HEK293 (cell line): ENCODE results near the gene C19orf53.

Source experiments
- ELK4 ChIP-seq: IDR thresholded peaks from 2 replicates; pipeline ENCODE4 v1.6.1; 2011; ENCODE audit warnings: mild to moderate bottlenecking, low read depth, low read length, borderline replicate concordance
- GLI4 ChIP-seq: fragments of 450-650 bp; formaldehyde crosslinking; IDR thresholded peaks from 2 replicates; pipeline ENCODE4 v1.5.1; 2016; ENCODE audit warnings: missing biosample characterization, missing genetic modification characterization
- GLIS1 ChIP-seq: fragments of 450-650 bp; formaldehyde crosslinking; IDR thresholded peaks from 2 replicates; pipeline ENCODE4 v1.5.1; 2016; ENCODE audit warnings: missing biosample characterization, missing genetic modification characterization
- MEIS1 ChIP-seq: sonication (generic); formaldehyde crosslinking; IDR thresholded peaks from 2 replicates; pipeline ENCODE4 v1.8.1; 2022; ENCODE audit warnings: missing genetic modification reagents, mild to moderate bottlenecking, borderline replicate concordance
- PATZ1 ChIP-seq: fragments of 450-650 bp; formaldehyde crosslinking; IDR thresholded peaks from 2 replicates; pipeline ENCODE4 v1.5.1; 2016; ENCODE audit warnings: missing biosample characterization, missing genetic modification characterization
- REST ChIP-seq: fragments of 450-650 bp; formaldehyde crosslinking; IDR thresholded peaks from 2 replicates; pipeline ENCODE4 v1.5.1; 2016; ENCODE audit warnings: missing biosample characterization, missing genetic modification characterization
- ZBTB10 ChIP-seq: fragments of 450-650 bp; formaldehyde crosslinking; IDR thresholded peaks from 2 replicates; pipeline ENCODE4 v1.5.1; 2016; ENCODE audit warnings: missing biosample characterization, missing genetic modification characterization
- ZBTB48 ChIP-seq: fragments of 450-650 bp; formaldehyde crosslinking; IDR thresholded peaks from 2 replicates; pipeline ENCODE4 v1.5.1; 2016; ENCODE audit warnings: missing biosample characterization, missing genetic modification characterization
- ZFP41 ChIP-seq: fragments of 450-650 bp; formaldehyde crosslinking; IDR thresholded peaks from 2 replicates; pipeline ENCODE4 v1.5.1; 2016; ENCODE audit warnings: missing biosample characterization, missing genetic modification characterization, borderline replicate concordance
- ZFP69B ChIP-seq: fragments of 450-650 bp; formaldehyde crosslinking; IDR thresholded peaks from 2 replicates; pipeline ENCODE4 v1.5.1; 2016; ENCODE audit warnings: missing biosample characterization, missing genetic modification characterization
- ZNF114 ChIP-seq: fragments of 450-650 bp; formaldehyde crosslinking; IDR thresholded peaks from 2 replicates; pipeline ENCODE4 v1.5.0; 2017; ENCODE audit warnings: missing biosample characterization, missing genetic modification characterization
- ZNF132 ChIP-seq: fragments of 450-650 bp; formaldehyde crosslinking; IDR thresholded peaks from 2 replicates; pipeline ENCODE4 v1.5.1; 2017; ENCODE audit warnings: missing biosample characterization, missing genetic modification characterization, borderline replicate concordance
- ZNF157 ChIP-seq: fragments of 450-650 bp; formaldehyde crosslinking; IDR thresholded peaks from 2 replicates; pipeline ENCODE4 v1.5.1; 2016; ENCODE audit warnings: missing biosample characterization, missing genetic modification characterization
- ZNF184 ChIP-seq: fragments of 450-650 bp; IDR thresholded peaks from 2 replicates; pipeline ENCODE4 v1.5.1; 2018; ENCODE audit warnings: missing biosample characterization, mild to moderate bottlenecking, missing genetic modification characterization
- ZNF202 ChIP-seq: fragments of 450-650 bp; formaldehyde crosslinking; IDR thresholded peaks from 2 replicates; pipeline ENCODE4 v1.5.1; 2016; ENCODE audit warnings: missing biosample characterization, missing genetic modification characterization, borderline replicate concordance
- ZNF391 ChIP-seq: fragments of 450-650 bp; formaldehyde crosslinking; IDR thresholded peaks from 2 replicates; pipeline ENCODE4 v1.5.1; 2016; ENCODE audit warnings: low read depth, missing biosample characterization, missing genetic modification characterization, borderline replicate concordance
- ZNF48 ChIP-seq: fragments of 450-650 bp; formaldehyde crosslinking; IDR thresholded peaks from 2 replicates; pipeline ENCODE4 v1.5.1; 2016; ENCODE audit warnings: missing biosample characterization, missing genetic modification characterization
- ZNF529 ChIP-seq: fragments of 450-650 bp; formaldehyde crosslinking; IDR thresholded peaks from 2 replicates; pipeline ENCODE4 v1.5.1; 2017; ENCODE audit warnings: missing genetic modification characterization, missing biosample characterization; ENCODE audit not compliant: insufficient replicate concordance
- ZNF544 ChIP-seq: fragments of 450-650 bp; formaldehyde crosslinking; IDR thresholded peaks from 2 replicates; pipeline ENCODE4 v1.5.0; 2017; ENCODE audit warnings: missing biosample characterization, missing genetic modification characterization
- ZNF558 ChIP-seq: fragments of 450-650 bp; formaldehyde crosslinking; IDR thresholded peaks from 2 replicates; pipeline ENCODE4 v1.5.1; 2016; ENCODE audit warnings: missing biosample characterization, missing genetic modification characterization
- ZNF600 ChIP-seq: fragments of 450-650 bp; formaldehyde crosslinking; IDR thresholded peaks from 2 replicates; pipeline ENCODE4 v1.5.1; 2016; ENCODE audit warnings: missing biosample characterization, missing genetic modification characterization
- ZNF623 ChIP-seq: fragments of 450-650 bp; formaldehyde crosslinking; IDR thresholded peaks from 2 replicates; pipeline ENCODE4 v1.5.1; 2016; ENCODE audit warnings: missing biosample characterization, missing genetic modification characterization
- ZNF639 ChIP-seq: fragments of 450-650 bp; formaldehyde crosslinking; IDR thresholded peaks from 2 replicates; pipeline ENCODE4 v1.5.1; 2016; ENCODE audit warnings: missing biosample characterization, missing genetic modification characterization
- ZNF692 ChIP-seq: fragments of 450-650 bp; formaldehyde crosslinking; IDR thresholded peaks from 2 replicates; pipeline ENCODE4 v1.5.1; 2016; ENCODE audit warnings: missing biosample characterization, missing genetic modification characterization
- ZNF707 ChIP-seq: fragments of 450-650 bp; formaldehyde crosslinking; IDR thresholded peaks from 2 replicates; pipeline ENCODE4 v1.5.1; 2016; ENCODE audit warnings: missing biosample characterization, missing genetic modification characterization
- ZNF777 ChIP-seq: fragments of 450-650 bp; formaldehyde crosslinking; IDR thresholded peaks from 2 replicates; pipeline ENCODE4 v1.5.1; 2017; ENCODE audit warnings: missing biosample characterization, missing genetic modification characterization, borderline replicate concordance
- ZNF785 ChIP-seq: fragments of 450-650 bp; formaldehyde crosslinking; IDR thresholded peaks from 2 replicates; pipeline ENCODE4 v1.5.1; 2016; ENCODE audit warnings: missing biosample characterization, missing genetic modification characterization
- ZNF792 ChIP-seq: fragments of 450-650 bp; formaldehyde crosslinking; IDR thresholded peaks from 2 replicates; pipeline ENCODE4 v1.5.1; 2016; ENCODE audit warnings: missing biosample characterization, missing genetic modification characterization
- ZSCAN23 ChIP-seq: fragments of 450-650 bp; formaldehyde crosslinking; IDR thresholded peaks from 2 replicates; pipeline ENCODE4 v1.5.1; 2016; ENCODE audit warnings: missing biosample characterization, missing genetic modification characterization
- ZXDB ChIP-seq: fragments of 450-650 bp; formaldehyde crosslinking; IDR thresholded peaks from 2 replicates; pipeline ENCODE4 v1.5.1; 2016; ENCODE audit warnings: missing biosample characterization, missing genetic modification characterization

Gene C19orf53

GRCh38 chr19:13727798-13728197, 46.5 kb upstream of the C19orf53 start (continued):
- TF ChIP-seq REST (tag by site-specific recombination) = no peak
- no peak for TF ChIP-seq GLIS1 (tag by site-specific recombination)
- peak; percentile 99 for TF ChIP-seq ZNF692 (tag by site-specific recombination)
- no peak for TF ChIP-seq ZNF707 (tag by site-specific recombination)
- TF ChIP-seq ZNF529 = no peak
- no peak for TF ChIP-seq ZNF202 (tag by site-specific recombination)
- TF ChIP-seq PATZ1 (tag by site-specific recombination) = no peak
- no peak for TF ChIP-seq ZFP41 (tag by site-specific recombination)
- TF ChIP-seq ZFP69B (tag by site-specific recombination) = peak; percentile 95
- TF ChIP-seq ZNF184 = no peak
- TF ChIP-seq MEIS1 (CRISPR knock-in tag) = no peak
- 0 out of 2 replicates have a peak, but pooled peaks have one; percentile 56 for TF ChIP-seq ZNF558 (tag by site-specific recombination)
- no peak for TF ChIP-seq ZBTB10 (tag by site-specific recombination)
- TF ChIP-seq ELK4 = no peak
- TF ChIP-seq ZNF623 (tag by site-specific recombination) = no peak
- no peak for TF ChIP-seq ZNF48 (tag by site-specific recombination)
- TF ChIP-seq ZNF639 (tag by site-specific recombination) = no peak
- no peak for TF ChIP-seq GLI4
- no peak for TF ChIP-seq ZNF777
- no peak for TF ChIP-seq ZNF544 (tag by site-specific recombination)
- no peak for TF ChIP-seq ZNF132
- TF ChIP-seq ZNF600 (tag by site-specific recombination) = peak; percentile 15; the same call in 1 of the 2 replicates
- TF ChIP-seq ZNF792 = no peak
- TF ChIP-seq ZBTB48 = no peak
- TF ChIP-seq ZNF391 (tag by site-specific recombination) = no peak
- 0 out of 2 replicates have a peak, but pooled peaks have one; percentile 34 for TF ChIP-seq ZSCAN23
- TF ChIP-seq ZNF157 (tag by site-specific recombination) = no peak
- no peak for TF ChIP-seq ZXDB (tag by site-specific recombination)
- TF ChIP-seq ZNF785 = no peak
- no peak for TF ChIP-seq ZNF114
